NCI-H2171 (cell line): ENCODE results near the gene TMCO1.
"Not testable (repeated sequence)": the region's sequence is repeated elsewhere in the genome, so short reads cannot be mapped to it uniquely, and the experiment has no call there.

Experiments
- DNase-seq: peaks from one replicate; lab custom pipeline; 2025; lab: John Stamatoyannopoulos, UW

TMCO1 gene, protein sequence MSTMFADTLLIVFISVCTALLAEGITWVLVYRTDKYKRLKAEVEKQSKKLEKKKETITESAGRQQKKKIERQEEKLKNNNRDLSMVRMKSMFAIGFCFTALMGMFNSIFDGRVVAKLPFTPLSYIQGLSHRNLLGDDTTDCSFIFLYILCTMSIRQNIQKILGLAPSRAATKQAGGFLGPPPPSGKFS

GRCh38 chr1:165768513-165769394, at the start of gene TMCO1:
TSS of gene TMCO1 (minus strand) at chr1:165768868. CDS start at chr1:165768751, 117 bp downstream.
- peak; percentile 97 for DNase-seq

DNA sequence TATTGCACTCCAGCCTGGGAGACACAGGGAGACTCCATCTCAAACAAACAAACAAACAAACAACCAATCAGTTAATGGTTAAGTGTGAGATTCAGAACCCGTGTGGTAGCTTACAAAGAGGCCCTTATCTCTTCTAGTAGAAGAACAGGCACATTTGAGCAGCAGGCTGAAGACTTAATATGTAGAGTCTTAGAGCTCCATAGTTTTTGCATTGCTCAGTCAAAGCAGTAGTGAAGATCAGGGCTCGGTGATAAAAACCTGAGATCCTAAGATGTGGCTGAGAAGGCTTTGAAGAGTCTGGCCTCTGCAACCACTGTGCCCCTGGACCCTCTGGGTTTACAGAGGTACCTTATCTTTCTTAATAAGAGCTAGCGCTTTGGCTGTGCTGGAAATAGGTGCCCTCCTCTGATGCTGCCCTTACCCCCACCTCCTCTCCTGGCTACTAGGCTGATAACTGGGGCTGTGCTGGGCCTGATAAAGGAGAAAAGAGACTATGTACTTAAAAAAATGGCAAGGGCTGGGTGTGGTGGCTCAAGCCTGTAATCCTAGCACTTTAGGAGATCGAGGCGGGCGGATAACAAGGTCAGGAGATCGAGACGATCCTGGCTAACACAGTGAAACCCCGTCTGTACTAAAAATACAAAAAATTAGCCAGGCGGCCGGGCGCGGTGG, 48.3 kb upstream of the TMCO1 start:
- DNase-seq: no peak

DNA sequence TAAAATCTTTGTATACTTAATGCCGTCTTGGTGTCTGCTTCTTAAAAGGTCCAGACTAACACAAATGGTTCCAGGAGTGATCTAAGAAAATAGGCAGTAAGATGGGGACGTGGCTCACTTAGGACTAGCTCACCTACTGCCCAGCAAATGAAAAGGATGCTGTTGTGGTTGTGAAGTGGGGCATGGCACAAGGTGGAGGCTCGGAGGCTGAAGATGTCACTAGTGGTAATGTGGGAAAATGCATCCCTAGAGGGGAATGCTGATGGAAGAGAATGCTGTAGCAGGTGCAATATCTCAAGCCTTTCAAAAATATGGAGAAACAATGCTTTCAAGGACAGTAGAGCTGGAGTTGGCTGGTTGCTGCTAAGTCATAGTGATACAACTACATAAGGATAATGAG, 47.5 kb upstream of the TMCO1 start:
- no peak for DNase-seq

DNA sequence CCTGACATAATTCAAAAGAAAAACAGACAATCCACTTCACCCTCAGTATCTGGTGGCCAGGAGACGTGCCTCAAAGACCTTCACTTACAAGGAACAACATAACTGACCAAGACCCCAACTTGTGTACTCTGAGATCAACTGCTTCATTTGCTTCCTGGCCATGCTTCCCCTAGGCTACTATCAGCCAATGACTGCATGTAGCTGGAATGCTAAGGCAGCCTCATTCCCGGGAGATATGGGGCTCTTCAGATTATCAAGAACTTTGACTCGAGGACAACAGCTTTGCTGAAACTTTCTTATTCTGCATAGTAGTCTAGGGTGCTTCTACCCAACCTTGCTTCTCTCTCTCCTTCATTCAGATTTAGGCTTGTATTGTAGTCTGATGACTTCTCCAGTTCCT, 47.1 kb upstream of the TMCO1 start:
- DNase-seq: no peak

DNA sequence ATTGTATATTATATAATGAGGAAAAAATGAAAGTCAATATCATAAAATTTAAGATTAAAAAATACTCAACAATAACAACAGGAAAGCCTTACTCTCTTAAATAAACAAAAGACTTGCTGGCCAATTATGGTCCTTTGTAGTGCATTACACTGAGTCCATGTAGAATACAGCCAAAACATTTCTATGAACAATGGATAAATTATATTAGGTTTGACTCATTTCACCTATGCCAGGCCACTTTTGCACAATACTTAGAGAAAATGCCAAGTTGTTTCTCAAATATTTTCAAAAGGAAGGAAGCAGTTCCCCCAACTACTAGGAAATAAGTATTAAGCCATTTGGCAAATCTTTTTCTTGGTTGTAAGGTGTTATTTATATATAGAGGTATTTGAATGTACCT, 38.9 kb upstream of the TMCO1 start:
- no peak for DNase-seq

DNA sequence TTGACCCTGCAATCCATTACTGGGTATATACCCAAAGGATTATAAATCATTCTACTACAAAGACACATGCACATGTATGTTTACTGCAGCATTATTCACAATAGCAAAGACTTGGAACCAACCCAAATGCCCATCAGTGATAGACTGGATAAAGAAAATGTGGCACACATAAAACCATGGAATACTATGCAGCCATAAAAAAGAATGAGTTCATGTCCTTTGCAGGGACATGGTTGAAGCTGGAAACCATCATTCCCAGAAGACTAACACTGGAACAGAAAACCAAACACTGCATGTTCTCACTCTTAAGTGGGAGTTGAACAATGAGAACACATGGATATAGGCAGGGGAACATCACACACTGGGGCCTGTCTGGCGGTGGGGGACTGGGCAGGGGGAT, 35.8 kb upstream of the TMCO1 start:
- not testable (repeated sequence) for DNase-seq

GRCh38 chr1:165799387-165799786, 30.7 kb upstream of the TMCO1 start:
- no peak for DNase-seq

DNA sequence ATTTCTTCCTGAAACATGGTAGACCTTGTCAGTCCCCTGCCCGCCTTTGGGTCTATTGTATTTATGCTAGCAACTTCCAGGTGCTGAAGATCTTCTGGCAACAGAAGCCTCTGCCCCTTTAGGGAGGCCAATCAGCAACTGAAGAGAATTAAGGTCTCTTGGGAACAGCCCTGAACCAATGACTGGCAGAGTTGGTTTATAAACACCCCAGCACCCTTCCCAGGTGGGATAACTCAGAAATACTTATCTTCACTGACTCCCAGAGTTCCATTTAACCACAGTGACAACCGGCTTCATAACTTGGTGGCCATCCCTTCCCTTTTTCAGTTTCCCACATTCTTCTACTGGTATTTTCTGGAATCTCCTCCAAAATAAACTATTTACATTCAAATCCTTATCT, 27.2 kb upstream of the TMCO1 start:
- DNase-seq: no peak

DNA sequence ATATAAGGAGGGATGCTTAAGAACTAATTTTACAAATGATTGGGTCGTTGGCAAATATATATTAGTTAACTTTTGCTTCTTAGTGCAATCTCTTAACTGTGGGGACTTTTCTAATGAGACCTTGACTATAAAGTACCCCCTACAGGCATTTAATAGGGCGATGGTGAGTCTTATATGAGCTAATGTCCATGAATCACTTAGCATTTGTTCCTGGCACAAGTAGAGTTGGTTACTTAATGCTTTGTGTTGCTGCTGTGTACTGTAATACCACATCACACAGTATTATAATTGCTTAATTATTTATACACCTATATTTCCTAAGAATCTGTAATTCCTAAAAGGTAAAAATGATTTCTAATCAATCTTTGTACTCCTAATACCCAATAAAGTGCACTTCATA, 25.3 kb upstream of the TMCO1 start:
- no peak for DNase-seq

GRCh38 chr1:165787741-165788140, 19.1 kb upstream of the TMCO1 start:
- DNase-seq: no peak

DNA sequence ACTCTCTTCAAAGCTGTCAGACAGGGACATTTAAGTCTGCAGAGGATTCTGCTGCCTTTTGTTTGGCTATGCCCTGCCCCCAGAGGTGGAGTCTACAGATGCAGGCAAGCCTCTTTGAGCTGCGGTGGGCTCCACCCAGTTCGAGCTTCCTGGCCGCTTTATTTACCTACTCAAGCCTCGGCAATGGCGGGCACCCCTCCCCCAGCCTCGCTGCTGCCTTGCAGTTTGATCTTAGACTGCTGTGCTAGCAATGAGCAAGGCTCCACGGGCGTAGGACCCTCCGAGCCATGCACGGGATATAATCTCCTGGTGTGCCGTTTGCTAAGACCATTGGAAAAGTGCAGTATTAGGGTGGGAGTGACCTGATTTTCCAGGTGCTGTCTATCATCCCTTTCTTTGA, 14.9 kb upstream of the TMCO1 start:
- DNase-seq: not testable (repeated sequence)

GRCh38 chr1:165778197-165778596, 9.5 kb upstream of the TMCO1 start:
- DNase-seq: not testable (repeated sequence)

- DNase-seq: no peak
Observed at GRCh38 chr1:165773324-165773965, 4.8 kb upstream of the TMCO1 start.

- no peak for DNase-seq
Observed at GRCh38 chr1:165772739-165773138, 4.1 kb upstream of the TMCO1 start.

DNA sequence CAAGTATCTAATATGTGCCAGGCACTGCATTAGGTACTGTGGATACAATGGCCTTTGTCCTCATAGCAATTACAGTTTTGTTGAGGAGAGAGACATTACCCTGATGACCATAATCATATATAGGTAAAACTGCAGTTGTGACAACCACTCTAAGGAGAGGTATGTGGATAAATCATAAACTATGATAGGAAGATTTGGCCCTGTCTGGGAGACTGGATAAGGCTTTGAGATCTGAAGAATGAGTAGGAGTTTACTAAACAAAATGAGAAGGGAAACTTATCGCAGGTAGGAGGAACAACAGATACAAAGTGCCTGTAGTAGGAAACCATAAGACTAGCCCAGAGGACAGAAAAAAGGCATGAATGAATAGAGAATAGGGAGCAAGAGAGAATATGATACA, 4.4 kb downstream of the TMCO1 start:
- DNase-seq: no peak

- no peak for DNase-seq
Observed at GRCh38 chr1:165763442-165763841, 5.2 kb downstream of the TMCO1 start.

- DNase-seq: no peak
Observed at GRCh38 chr1:165762725-165763124, 5.9 kb downstream of the TMCO1 start.

- DNase-seq: no peak
Observed at GRCh38 chr1:165759095-165759494, 9.6 kb downstream of the TMCO1 start.

DNA sequence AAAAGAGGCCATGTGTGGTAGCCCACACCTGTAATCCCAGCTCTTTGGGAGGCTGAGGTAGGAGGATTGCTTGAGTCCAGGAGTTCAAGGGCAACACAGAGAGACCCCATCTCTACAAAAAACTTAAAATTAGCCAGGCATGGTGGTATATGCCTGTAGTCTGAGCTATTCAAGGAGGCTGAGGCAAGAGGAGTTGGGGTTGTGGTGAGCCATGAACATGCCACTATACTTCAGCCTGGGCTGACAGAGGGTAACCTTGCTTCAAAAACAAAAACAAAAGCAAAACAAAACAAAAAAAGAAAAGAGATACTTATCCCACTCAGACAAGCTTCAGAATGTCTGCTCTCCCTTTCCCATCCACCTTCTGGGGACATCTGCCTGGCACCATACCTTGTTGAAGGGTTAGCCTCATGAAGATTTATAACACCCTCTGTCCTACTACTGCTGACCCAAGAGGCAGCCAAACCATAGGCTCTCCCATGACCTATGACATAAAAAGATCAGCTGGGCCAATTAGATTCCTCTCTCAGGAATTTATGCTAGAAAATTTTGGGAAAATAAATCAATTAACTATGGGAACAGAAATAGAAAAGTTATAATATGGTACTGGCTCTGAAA, 13.2 kb downstream of the TMCO1 start:
- DNase-seq: no peak

DNA sequence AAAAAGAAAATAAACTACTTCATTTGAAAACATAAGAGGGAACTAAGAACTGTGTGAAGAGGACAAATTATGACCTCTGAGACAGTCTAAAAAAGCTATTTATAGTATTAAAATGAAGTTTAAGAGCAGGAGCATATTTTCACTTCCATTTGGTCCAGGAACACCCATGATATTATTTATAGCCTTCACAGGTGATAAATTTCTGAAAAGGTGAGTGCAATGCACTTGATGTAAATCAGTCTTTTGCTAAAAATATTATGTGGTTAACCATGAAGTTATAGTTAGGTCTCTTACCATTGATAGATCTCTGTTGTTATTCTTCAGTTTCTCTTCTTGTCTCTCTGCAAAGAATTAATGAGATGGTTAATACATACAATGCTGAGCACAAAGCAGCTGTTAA, 14.7 kb downstream of the TMCO1 start:
- no peak for DNase-seq

- DNase-seq: no peak
Observed at GRCh38 chr1:165748550-165748949, 20.1 kb downstream of the TMCO1 start.
